K562 (cell line): ENCODE data around the gene VAMP8. TPM values are rescaled to one million over a fixed set of nuclear protein-coding genes. Genes with fewer than 3 reads are reported as not detected.
A peak's percentile ranks its signal among the peaks of the same experiment; 100 is the strongest.

Experiments
- BRD4 ChIP-seq: fragments of 200-600 bp; sonication (generic); IDR thresholded peaks from 2 replicates; pipeline ENCODE4 v1.6.1; 2017; ENCODE audit warnings: inconsistent platforms
- BRF1 ChIP-seq: IDR thresholded peaks from 3 replicates; pipeline ENCODE4 v1.6.1; 2011; ENCODE audit warnings: borderline replicate concordance, mild to moderate bottlenecking; ENCODE audit not compliant: insufficient read length; ENCODE audit errors: extremely low read depth
- CGGBP1 ChIP-seq: fragments of 250-450 bp; sonication (Bioruptor Pico); IDR thresholded peaks from 2 replicates; pipeline ENCODE4 v1.9.0; 2021; ENCODE audit warnings: mild to moderate bottlenecking
- EP300 ChIP-seq: IDR thresholded peaks from 2 replicates; pipeline ENCODE4 v1.6.1; 2012; ENCODE audit warnings: low read length, improper control_type of control experiment
- EP400 ChIP-seq: fragments of 450-650 bp; IDR thresholded peaks from 2 replicates; pipeline ENCODE4 v1.6.1; 2017; ENCODE audit warnings: antibody characterized with exemption, mild to moderate bottlenecking, moderate library complexity
- ILF3 ChIP-seq: fragments of 450-650 bp; IDR thresholded peaks from 2 replicates; pipeline ENCODE4 v1.6.1; 2018; ENCODE audit warnings: antibody characterized with exemption, mild to moderate bottlenecking, moderate library complexity, borderline replicate concordance
- NEUROD1 ChIP-seq: fragments of 150-350 bp; IDR thresholded peaks from 2 replicates; pipeline ENCODE4 v1.6.1; 2014; ENCODE audit warnings: borderline replicate concordance, low read length, low read depth; ENCODE audit not compliant: partially characterized antibody
- RBM25 ChIP-seq: fragments of 200-400 bp; formaldehyde crosslinking; IDR thresholded peaks from 2 replicates; pipeline ENCODE4 v1.6.1; 2018; ENCODE audit warnings: low read length, low read depth, moderate library complexity; ENCODE audit not compliant: severe bottlenecking
- RCOR1 ChIP-seq, 2 experiments: IDR thresholded peaks; 2 replicates each; pipeline ENCODE4 v1.6.1; 2012; ENCODE audit warnings: low read depth in 2 of 2, low read length in 2 of 2, borderline replicate concordance in 1 of 2, improper control_type of control experiment in 1 of 2
- TCF7L2 ChIP-seq: fragments of 150-350 bp; IDR thresholded peaks from 2 replicates; pipeline ENCODE4 v1.6.1; 2016; ENCODE audit warnings: low read depth, mild to moderate bottlenecking, low read length, moderate library complexity
- ZBTB7A ChIP-seq: IDR thresholded peaks from 2 replicates; pipeline ENCODE4 v1.6.1; 2011; ENCODE audit warnings: low read depth, mild to moderate bottlenecking, low read length, moderate library complexity, borderline replicate concordance; ENCODE audit not compliant: control insufficient read depth
- ZNF121 ChIP-seq: sonication (generic); formaldehyde crosslinking; conservative IDR thresholded peaks from 2 replicates; pipeline ENCODE4 v1.8.0; 2022; ENCODE audit warnings: missing genetic modification reagents
- ZNF253 ChIP-seq: fragments of 250-450 bp; sonication (Bioruptor Pico); conservative IDR thresholded peaks from 2 replicates; pipeline ENCODE4 v1.6.1; 2021; ENCODE audit warnings: mild to moderate bottlenecking
- polyA plus RNA-seq, 8 experiments: library from polyadenylated mRNA; depleted of rRNA in 4 of 8; stranded (reverse) in 5 of 8; unstranded in 3 of 8; fragments of >200 nt; fragmentation: Nextera tagmentation in 2 of 8; fragmentation: Illumina TruSeq in 1 of 8; extraction: Ambion mirVana in 2 of 8; extraction: Trizol in 1 of 8; gene quantifications; 2 replicates each; pipeline versions ENCODE4 v1.2.1 to v1.2.3, GENCODE V29; 2011 to 2014; ENCODE audit warnings: inconsistent platforms in 1 of 8, missing spikeins in 1 of 8
- total RNA-seq, 7 experiments: library from RNA; depleted of rRNA in 6 of 7; stranded (reverse); fragments of >200 nt in 6 of 7; fragmentation: Illumina TruSeq in 2 of 7; extraction: Trizol in 2 of 7; gene quantifications; 2 replicates each; pipeline versions ENCODE4 v1.2.1 to v1.2.3, GENCODE V29; 2011 to 2021; ENCODE audit warnings: low replicate concordance in 1 of 7
- TF ChIP-seq, protein P1 (sequence below): sonication (generic); formaldehyde crosslinking; IDR thresholded peaks from 2 replicates; pipeline ENCODE4 v1.8.1; 2023; ENCODE audit warnings: mild to moderate bottlenecking, missing genetic modification reagents
- TF ChIP-seq, protein P2 (sequence below): sonication (generic); formaldehyde crosslinking; IDR thresholded peaks from 2 replicates; pipeline ENCODE4 v1.8.0; 2022; ENCODE audit warnings: mild to moderate bottlenecking, missing genetic modification reagents
- TF ChIP-seq, protein P3 (sequence below), 2 experiments: IDR thresholded peaks in 1 of 2; conservative IDR thresholded peaks in 1 of 2; 2 replicates each; pipeline ENCODE4 v1.6.1; 2016; ENCODE audit warnings: low read depth in 2 of 2, mild to moderate bottlenecking in 1 of 2, missing compliant biosample characterization in 1 of 2, missing genetic modification characterization in 1 of 2, moderate library complexity in 1 of 2

VAMP8 gene
- total and polyA plus RNA-seq, 9 of the 15 experiments (the other 6 are each of a cell fraction or from before 2014, with no cell fraction given) = 107 to 571 (median 248) TPM

GRCh38 chr2:85538507-85539360 lies 38.7 kb upstream of the VAMP8 start, which contains the start of gene MAT2A (continued):
- TF ChIP-seq CGGBP1 (CRISPR knock-in tag) = peak; percentile 55
- TF ChIP-seq EP300 = peak; percentile 70
- TF ChIP-seq ZBTB7A = peak; percentile 99
- TF ChIP-seq, protein P1, sequence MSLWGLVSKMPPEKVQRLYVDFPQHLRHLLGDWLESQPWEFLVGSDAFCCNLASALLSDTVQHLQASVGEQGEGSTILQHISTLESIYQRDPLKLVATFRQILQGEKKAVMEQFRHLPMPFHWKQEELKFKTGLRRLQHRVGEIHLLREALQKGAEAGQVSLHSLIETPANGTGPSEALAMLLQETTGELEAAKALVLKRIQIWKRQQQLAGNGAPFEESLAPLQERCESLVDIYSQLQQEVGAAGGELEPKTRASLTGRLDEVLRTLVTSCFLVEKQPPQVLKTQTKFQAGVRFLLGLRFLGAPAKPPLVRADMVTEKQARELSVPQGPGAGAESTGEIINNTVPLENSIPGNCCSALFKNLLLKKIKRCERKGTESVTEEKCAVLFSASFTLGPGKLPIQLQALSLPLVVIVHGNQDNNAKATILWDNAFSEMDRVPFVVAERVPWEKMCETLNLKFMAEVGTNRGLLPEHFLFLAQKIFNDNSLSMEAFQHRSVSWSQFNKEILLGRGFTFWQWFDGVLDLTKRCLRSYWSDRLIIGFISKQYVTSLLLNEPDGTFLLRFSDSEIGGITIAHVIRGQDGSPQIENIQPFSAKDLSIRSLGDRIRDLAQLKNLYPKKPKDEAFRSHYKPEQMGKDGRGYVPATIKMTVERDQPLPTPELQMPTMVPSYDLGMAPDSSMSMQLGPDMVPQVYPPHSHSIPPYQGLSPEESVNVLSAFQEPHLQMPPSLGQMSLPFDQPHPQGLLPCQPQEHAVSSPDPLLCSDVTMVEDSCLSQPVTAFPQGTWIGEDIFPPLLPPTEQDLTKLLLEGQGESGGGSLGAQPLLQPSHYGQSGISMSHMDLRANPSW (CRISPR knock-in tag) = peak; percentile 86
- TF ChIP-seq ZNF253 (CRISPR knock-in tag) = 0 out of 2 replicates have a peak, but pooled peaks have one; percentile 45
- no peak; the same call in 1 of the 2 replicates for TF ChIP-seq BRD4
- TF ChIP-seq EP400 = peak; percentile 98
- peak; percentile 92 for TF ChIP-seq TCF7L2
- TF ChIP-seq BRF1 = no peak
- TF ChIP-seq RBM25 = peak; percentile 56
- TF ChIP-seq, protein P2, sequence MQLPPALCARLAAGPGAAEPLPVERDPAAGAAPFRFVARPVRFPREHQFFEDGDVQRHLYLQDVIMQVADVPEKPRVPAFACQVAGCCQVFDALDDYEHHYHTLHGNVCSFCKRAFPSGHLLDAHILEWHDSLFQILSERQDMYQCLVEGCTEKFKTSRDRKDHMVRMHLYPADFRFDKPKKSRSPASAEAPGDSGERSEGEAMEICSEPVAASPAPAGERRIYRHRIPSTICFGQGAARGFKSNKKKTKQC (CRISPR knock-in tag) = peak; percentile 65
- TF ChIP-seq RCOR1 (IDR thresholded peaks at IDR 0.05; ENCODE audit: borderline replicate concordance in 1 of 2, low read depth in 2 of 2, low read length in 2 of 2) = peak in 1 of 2 experiments; percentile 57; a peak in 3 of 4 replicates
- TF ChIP-seq ZNF121 (CRISPR knock-in tag) = peak; percentile 37; the same call in 1 of the 2 replicates
- TF ChIP-seq NEUROD1 = peak; percentile 83
- TF ChIP-seq, protein P3, sequence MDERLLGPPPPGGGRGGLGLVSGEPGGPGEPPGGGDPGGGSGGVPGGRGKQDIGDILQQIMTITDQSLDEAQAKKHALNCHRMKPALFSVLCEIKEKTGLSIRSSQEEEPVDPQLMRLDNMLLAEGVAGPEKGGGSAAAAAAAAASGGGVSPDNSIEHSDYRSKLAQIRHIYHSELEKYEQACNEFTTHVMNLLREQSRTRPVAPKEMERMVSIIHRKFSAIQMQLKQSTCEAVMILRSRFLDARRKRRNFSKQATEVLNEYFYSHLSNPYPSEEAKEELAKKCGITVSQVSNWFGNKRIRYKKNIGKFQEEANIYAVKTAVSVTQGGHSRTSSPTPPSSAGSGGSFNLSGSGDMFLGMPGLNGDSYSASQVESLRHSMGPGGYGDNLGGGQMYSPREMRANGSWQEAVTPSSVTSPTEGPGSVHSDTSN (CRISPR knock-in tag; IDR thresholded peaks at IDR 0.05; ENCODE audit: low read depth) = no peak
- TF ChIP-seq, protein P3 (tag; conservative IDR thresholded peaks at IDR 0.05; ENCODE audit: low read depth) = no peak
- TF ChIP-seq ILF3 = 0 out of 2 replicates have a peak, but pooled peaks have one; percentile 67
